NCI-H1436 (cell line): ENCODE results near the gene BMP8B.
"Not testable (repeated sequence)": the region's sequence is repeated elsewhere in the genome, so short reads cannot be mapped to it uniquely, and the experiment has no call there.

Experiments used
- DNase-seq: peaks from one replicate; lab custom pipeline; 2025; lab: John Stamatoyannopoulos, UW

Gene BMP8B

DNA sequence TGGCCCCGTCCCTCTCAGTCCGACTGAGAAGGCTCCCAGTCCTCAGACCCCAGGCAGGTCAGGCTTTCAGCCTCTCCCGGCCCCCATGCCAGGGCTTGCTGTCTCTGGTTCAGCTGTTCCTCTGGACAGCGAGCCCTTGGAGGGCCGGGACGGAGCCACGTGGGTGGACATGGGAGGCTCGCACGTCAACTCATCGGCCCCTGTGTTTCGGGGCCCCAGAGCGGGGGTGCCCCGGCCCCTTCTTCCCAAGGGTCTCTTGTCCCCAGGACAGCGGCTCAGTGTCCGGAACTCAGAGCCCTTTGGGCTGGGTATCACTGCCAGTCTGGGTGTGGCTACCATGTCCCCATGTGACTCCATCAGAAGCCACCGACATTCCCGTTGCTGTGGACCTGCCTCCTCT lies 10.8 kb downstream of the BMP8B start:
- not testable (repeated sequence) for DNase-seq

DNA sequence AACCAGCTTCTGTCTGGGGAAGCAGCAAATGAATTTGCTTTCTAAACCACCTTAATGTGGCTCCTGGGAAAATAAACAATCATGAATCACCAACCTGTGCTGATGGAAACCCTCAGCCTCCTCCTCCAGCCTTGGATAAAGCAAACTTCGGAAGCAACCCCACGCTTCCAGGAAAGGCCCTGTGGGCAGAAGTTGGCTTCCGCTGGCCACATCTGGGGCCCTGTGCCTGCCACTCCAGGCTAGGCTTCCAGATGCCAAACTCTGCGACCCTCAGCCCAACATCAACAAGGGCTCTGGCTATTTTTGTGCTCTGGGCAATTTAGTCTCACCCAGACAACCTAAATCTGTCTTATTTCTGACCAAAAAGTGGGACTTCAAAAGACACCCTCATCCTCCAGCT lies 11.4 kb downstream of the BMP8B start:
- DNase-seq, result no peak

DNA sequence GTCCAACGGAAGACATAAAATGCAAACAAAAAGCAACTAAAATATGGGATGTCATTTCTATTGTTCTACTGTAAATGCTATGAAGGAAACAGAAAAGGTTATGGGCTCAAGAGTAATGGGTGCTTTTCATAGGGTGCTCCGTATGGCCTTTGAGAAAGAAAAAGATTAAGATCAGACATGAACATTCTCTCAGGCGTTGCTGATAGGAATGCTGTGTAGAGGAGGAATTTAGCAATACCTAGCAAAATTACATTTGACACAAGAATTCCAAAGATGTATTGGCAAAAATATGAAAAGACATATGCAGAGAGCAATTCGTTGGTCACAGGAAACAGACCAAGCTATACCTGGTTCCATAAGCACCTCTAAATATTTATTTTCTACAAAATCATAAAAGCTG lies 11.8 kb downstream of the BMP8B start:
- DNase-seq, result no peak

DNA sequence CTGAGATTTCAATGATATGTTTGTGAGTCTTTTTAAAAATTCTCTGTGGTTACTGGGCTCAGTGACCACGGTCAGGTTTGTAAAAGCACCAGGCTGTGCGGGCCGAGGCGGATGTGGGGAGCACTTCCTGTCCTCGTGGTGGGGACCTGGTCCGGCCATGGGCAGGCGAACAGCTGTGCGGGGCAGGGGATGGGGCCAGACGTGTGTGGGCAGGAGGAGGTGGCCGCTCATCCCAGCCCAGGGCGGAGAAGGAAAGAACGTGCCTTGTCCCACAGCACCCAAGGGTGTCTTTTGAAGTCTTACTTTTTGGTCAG lies 12.3 kb downstream of the BMP8B start:
- DNase-seq, result no peak

DNA sequence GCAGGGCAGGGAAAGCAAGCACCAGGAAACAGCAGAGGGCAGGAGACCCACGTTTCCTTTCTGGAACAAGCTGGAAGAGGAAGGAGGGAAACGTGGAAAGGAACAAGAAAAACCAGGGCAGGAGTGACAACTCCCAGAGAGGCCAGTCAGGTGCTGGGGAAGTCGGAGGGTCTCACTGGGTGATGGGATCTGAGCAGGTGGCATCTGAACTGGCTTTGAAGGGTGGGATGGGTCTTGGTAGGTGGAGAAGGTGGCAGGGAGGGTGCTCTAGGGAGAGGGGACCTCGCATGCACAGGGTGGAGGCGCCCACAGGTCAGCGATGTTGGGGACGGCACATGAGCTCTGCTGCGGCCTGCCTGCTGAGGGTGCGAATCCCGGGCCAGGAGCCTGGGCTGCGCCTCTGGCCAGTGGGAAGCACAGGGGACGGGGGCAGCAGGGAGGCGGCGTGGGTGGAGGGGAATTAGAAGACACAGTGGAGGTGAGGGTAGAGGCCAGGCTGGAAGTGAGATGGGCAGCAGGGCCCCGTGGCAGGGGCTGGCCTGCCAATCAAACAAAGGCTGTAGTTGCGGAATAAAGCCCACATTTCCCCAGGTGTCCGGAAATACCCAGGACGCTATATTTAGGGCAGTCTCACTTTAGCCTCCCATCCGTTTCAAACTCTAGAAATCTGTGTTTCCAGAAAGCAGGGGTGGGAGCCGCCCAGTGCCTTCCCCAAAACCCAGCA lies 12.8 kb downstream of the BMP8B start:
- DNase-seq, result not testable (repeated sequence)

DNA sequence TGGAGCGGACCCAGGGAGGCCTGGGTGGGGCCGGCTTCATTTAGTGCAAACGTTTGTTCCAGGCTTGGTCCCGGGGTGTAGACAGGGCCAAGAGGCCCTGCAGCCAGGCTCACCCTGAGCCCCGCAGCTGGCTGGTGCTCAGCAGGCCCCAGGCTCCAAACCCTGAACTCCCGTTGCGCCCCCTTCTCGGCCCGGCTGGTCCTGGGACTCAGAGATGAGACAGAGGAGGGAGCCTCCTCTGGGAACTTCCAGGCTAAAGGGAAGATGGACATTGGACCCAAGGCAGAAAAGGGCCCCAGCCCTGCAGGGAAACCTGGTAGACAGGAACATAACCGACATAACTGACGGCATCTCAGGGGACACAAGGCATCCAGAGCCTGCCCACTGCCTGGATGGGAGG lies 13.5 kb downstream of the BMP8B start:
- DNase-seq, result not testable (repeated sequence)

DNA sequence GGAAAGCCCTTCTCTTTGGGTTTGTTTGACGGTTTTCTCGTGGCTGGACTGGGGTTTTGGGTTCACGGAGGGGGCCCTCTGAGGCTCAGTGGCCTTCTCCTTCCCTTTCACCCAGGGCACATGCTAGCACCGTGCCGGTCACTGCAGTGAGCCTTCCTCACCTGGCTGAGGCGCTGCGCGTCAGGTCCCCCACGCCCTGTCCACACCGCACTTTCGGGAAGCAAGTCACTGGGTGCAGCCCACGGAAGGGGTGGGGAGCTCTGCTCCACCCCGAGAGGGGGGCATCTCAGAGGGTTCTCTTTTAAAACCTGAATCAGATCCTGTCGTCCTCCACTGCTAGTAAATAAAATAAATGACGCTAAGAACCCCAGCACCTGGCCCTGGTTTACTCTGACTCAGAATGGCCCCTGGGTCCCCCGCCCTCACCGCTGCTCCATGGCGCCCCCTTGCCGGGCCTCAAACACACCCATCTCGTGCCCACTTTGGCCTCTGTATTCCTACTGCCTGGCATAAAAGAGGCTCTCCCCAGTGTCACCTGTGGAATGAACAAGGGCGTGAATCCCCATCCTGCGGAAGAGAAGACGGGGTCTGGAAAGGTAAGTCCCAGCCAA lies 15.2 kb downstream of the BMP8B start:
- not testable (repeated sequence) for DNase-seq

DNA sequence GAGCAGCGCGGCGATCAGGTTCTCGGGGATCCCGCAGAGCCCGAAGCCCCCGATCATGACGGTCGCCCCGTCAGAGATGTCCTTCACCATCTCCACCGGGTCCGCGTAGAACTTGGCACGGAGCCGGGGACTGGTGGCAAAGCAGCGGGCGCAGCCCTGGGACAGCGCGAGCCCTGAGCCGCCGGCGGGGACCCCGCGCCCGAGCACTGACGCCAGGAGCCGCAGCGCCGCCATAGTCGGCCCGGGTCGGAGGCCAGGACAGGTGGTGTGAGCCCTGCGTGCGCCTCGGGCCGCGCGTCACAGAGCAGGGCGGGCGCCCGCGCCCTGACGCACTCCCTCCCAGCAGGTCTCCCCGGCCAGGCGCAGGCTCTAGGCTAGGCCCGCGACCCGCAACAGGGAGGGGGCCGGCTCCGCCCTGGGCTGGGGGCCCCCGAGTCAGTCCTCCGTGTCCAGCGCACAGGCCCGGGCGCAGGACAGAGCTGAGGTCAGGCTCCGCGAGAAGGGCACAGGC lies 17.6 kb downstream of the BMP8B start, which contains the start of gene OXCT2:
Gene OXCT2, minus strand, starts transcription at position 327 of the 511 bp plus-strand sequence. Its CDS starts 93 bp downstream, at position 234.
- DNase-seq, result not testable (repeated sequence)

DNA sequence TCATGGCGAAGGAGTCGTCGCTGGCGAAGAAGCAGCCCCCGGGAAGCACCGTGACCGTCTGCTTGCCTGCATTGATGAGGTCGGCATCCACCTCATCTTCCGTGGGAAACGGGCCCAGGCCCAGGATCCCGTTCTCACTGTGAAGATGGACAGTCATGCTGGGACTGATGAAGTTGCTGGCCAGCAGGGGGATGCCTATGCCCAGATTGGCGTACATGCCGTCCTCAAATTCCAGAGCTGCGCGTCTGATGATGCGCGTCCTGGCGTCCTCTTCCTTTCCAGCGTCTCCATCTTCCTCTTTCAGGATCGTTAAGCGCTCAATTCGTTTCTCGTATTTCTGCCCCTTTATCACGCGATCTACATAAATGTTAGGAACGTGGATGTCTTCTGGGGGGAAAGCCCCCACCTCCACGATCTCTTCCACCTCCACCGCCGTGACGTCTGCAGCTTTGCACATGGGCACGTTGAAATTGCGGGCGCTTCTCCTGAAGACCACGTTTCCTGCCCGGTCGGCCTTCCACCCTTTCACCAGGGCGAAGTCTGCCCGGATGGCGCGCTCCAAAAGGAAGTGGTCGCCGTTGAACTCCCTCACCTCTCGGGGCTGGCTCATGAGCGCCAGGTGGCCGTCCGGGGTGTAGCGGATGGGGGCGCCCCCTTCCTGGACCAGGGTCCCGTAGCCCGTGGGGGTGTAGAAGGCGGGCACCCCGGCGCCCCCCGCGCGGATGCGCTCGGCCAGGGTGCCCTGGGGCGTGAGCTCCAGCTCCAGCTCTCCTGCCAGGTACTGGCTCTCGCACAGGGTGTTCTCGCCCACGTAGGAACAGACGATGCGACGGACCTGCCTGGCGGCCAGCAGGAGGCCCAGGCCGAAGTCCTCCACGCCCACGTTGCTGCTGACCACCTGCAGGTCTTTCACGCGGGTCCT lies 18.3 kb downstream of the BMP8B start:
- not testable (repeated sequence) for DNase-seq

DNA sequence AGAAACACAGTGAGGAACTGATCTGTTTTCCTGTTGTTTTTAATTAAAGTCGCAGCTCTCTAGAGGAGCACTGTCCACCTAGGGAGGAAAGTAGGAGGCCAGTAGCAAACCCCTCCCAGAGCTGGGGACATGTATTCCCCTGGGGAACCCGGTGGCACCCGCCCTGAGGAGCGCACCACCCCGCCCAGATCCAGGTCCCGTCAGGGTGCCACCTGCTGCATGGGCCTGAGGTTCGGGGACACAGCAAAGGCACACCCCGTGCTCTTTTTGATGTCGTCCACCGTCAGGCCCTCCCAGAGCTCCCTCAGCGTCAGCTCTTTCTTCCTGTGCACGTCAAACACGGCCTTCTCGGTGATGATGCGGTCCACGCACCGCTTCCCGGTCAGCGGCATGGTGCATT lies 19.2 kb downstream of the BMP8B start:
- DNase-seq, result not testable (repeated sequence)

DNA sequence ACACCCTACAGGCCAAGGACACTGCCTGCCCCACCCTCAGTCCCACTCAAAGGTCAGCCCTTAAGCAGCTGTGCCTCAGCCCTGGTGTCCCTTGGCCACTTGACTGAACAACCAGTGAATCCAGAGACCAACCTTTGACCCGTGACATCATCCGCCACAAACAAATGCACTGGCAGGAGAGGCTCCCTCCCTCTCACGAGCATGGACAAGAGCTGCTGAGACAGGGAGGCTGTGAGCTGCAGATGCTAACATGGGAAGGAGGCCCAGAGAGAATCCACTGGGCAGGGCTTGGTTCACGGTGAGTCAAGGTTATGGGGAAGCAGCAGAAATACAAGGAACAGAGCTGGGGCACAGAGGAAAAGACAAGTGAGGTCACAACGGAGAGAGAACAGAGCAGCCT lies 22.2 kb downstream of the BMP8B start:
- not testable (repeated sequence) for DNase-seq

DNA sequence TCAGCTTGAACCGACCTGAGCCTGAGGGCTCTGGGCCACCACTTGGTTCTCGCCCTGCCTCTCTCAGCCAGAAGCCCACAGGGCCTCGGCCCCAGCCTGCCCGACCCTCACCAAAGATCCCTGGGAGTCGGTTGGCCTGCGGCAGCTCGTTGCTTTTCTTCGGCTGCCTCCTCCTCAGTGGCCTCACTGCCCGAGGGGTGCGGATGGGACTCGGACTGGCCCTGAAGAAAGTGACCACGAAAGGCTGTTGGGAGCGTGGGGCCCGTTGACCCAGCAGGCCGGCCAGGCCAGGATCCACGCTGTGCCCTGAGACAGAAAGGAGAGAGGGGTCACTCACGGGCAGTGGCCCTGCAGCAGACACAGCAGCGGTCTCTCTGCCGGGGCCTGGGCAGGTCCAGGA lies 24.2 kb downstream of the BMP8B start:
- not testable (repeated sequence) for DNase-seq

DNA sequence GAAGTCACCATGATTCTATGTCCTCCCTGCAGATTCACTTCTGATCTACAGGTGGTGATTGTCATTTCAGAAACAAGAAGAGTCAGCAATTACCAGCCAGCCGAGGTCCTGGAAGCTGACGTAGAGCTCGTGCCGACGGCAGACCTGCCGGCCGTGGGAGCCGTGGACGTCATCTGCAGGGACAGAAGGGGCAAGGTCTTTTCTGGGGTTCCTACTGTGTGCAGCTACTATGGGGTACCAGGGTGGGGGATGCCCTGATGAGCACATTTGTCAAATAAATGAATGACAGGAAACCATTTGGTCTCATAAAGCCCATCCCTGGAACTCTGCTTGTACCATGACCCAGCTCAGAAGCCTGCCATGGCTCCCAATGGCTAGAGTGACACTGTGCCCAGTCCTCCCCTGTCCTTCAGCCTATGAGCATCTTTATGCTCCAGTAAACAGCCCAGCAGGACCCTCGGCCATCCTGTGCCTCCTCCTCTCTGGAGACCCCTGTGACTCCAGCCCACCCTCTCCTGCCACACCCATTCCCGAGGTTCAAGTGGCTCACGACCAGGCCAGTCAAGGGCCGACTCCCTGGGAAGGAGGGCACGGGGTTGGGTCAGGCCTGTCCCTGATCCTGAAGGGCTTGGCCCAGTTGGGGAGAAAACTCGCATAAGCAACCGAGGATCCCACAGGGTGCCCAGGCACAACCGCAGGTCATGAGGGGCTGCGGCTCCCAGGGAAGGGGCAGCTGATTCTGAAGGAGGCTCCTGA lies 24.9 kb downstream of the BMP8B start:
- not testable (repeated sequence) for DNase-seq

DNA sequence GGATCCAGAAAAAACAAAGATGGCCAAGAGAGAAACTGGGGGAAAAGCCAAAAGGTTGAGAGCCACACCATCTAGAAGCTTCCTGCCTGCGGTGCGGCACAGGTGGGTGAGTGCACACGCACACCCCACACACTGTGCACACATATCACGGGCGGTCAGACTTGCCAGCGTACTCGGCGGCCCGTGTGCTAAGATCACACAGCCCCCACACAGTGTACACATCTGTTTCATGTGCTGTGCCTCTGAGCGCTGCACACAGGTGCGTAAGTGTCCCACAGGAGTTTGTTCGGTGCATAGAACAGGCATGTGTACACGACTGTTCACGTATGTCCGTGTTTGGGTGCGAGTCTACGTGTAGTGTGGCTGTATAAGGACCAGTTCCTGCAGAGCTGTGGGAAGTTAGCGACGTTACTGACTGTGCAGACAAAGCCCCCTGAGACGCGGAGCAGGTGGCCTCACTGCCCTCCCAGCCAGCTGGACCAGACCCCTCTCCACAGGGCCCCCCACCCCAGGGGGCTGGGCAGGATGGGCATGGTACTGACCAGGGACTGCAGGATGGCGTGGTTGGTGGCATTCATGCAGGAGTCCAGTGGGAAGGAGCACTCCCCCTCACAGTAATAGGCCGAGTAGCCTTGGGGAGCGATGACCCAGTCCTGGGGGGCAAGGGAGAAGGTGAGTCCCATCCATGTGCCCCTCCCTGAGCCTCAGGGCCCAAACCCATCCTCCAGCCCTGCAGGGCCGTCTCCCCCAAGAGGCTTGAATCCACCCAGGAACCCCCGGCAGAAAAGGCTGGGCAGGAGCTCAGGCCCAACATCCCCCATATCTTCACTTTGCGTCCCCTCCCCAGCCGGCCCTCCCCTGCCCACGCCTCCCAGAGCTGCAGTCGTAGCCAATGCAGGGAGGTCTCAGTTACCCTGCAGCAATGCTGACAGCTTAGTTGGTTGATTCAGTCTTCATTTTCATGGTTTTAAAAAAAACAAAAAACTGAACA lies 25.8 kb downstream of the BMP8B start:
- no peak for DNase-seq

DNA sequence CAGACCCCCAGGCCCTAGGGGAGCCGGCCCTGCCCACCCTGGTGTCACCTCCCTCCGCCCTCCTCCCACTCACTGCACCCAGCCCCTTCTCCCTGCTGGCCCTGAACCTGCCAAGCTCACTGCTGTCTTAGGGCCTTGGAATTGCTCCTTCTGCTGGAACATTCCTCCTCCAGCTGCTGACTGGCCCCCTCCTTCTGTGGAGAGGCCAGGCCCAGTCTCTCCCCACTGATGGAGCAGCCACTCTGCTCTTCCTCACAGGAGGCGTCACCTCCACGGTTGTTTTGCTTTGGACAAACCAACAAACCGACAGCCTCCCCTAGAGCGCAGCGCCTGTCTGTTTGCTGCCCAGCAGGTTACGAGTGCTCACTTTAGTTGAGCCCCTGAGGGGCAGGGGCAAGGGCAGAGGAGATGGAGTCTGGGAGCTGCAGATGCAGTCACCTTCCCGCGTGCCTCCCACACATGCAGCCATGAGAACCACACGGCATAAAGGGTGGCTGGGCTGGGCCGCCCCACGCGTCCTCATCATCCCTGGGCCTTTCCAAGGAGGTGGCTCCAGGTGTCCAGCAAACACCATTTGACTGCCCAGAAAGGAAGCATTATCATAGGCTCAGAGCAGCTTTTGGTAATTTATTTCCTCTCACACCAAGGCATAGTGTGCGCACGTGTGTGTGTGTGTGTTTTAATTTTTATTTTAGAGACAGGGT lies 27.0 kb downstream of the BMP8B start:
- no peak for DNase-seq

DNA sequence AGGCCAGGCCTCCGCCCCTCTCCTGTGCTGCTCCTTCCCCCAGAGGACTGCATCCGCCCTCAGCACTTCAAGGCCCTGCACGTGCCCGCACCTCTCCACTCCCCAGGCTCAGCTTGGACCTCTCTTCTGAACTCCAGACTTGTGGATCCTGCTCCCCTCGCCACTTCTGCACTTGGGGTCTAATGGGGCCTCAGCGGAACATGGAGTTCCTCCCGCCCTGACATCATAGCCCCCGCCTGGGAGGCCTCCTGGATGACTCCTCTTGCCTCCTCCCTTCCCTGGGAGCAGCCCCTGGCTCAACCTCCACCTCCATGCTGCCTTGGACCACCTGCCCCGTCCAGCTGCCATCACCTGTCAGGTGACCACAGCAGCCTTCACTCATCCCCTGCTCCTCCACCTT lies 27.6 kb downstream of the BMP8B start:
- no peak for DNase-seq

DNA sequence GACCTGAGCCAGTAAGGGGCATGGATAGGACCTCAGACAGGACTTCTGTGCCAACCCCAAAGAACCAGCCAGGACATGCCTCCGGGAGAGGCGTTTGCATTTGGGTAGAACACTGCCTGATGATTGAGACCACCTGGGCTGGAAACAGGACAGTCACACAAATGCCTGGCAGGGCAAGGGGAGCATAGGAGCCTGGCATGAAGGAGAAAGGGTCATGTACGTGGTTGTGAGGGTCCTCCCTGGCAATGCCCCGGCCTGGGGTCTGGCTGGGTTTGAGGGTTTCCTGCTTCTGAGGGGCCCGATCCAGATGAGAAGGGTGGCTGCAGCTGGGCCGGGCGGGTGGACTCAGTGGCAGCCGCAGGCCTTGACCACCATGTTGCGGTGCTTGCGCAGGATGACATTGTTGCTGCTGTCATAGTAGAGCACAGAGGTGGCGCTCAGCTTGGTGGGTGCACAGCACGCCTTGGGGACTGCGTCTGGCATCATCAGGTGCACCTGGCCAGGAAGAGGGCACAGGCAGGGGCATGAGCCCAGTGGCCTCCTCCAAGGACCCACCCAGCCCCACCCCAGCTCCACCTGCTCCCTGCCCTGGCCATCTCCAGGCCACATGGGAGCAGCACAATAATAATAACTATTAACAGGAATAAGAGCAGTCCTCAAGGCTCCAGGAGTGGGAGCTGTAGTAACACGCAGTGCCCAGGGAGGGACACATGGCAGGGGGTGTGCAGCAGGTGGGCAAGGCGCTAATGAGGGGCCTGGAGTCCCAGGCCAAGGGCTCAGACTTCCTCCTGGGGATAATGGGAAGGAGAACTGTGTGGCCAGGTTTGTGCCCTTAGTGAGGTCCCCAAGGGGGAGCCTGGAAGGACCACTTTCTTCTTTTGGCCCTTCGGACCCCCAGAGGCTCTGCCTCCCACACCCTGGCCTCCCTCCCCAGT lies 28.3 kb downstream of the BMP8B start:
- no peak for DNase-seq

DNA sequence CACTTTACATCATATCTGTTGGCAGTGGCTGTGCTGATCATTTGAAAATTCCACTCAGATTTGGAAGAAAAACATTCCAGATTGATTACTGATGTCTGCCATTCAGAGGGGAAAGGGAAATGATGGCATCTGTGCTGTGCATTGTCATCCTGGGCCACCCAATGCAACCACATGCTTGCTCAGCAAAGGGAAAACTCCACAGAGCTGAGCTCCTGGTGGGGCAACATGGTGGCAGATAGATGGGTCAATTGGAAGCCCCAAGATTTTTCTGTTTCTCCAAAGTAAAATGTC lies 29.3 kb downstream of the BMP8B start:
- DNase-seq, result no peak
